ENCODE measurements around the gene FBXL14.
A peak's percentile ranks its signal among the peaks of the same experiment; 100 is the strongest.

Gene FBXL14, protein sequence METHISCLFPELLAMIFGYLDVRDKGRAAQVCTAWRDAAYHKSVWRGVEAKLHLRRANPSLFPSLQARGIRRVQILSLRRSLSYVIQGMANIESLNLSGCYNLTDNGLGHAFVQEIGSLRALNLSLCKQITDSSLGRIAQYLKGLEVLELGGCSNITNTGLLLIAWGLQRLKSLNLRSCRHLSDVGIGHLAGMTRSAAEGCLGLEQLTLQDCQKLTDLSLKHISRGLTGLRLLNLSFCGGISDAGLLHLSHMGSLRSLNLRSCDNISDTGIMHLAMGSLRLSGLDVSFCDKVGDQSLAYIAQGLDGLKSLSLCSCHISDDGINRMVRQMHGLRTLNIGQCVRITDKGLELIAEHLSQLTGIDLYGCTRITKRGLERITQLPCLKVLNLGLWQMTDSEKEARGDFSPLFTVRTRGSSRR

GRCh38 chr12:1594261-1595025 is at the start of gene FBXL14:
Gene FBXL14, minus strand, starts transcription at chr12:1594581. Its CDS starts 515 bp downstream, at chr12:1594066.
- peak; percentile 87 for DNase-seq

DNA sequence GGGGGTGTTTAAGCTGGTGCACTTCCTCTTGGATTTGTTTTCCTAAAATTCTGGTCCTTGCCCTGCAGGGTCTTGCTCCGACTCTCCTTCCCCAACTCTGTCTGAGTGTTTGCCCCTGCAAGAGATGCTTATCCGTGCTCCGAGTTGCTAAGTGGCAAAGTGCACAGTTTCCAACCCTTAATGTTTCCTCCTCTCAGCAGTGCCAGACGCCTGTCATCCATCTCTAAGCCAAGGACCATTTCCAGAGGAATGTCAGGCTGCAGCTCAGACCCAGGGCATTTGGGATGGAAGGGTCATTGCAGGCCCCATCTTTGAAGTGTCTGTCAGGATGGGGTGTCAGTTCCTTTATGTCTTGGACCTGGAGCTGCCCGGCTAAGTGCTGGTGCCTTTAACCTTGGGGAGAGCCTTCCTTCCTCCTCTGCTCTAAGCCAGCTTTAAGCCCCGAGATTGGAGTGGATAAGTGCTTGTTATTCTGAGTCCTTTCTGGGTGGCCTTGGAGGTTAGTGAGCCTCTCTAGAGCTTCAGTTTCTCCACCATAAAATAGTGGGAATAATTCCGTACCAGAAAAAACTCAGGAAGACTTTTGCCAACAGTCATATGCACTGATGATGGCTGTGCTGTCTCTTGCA is 49.6 kb upstream of the FBXL14 start:
- DNase-seq, result no peak

- no peak for DNase-seq
Measured at GRCh38 chr12:1643043-1643442, 48.7 kb upstream of the FBXL14 start.

DNA sequence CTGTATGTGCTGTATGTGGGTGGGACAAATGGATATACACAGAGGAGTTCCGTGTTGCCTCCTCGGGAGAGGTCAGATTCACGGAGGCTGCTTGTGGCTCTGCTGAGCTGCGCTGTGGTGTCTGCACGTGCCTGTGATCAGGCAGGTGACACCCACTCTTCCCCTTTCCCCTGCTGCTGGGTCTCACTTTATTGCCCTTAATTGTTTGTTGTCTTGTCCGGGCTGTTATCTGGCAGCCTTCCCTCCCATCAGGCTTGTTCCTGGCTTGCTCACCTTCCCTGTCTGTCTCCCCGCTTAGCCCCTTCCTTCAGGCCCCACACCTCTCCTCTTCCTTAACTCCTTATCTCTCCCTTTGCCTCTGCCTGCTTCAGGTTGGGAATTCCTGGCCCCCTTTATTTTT is 48.1 kb upstream of the FBXL14 start:
- DNase-seq, result no peak

DNA sequence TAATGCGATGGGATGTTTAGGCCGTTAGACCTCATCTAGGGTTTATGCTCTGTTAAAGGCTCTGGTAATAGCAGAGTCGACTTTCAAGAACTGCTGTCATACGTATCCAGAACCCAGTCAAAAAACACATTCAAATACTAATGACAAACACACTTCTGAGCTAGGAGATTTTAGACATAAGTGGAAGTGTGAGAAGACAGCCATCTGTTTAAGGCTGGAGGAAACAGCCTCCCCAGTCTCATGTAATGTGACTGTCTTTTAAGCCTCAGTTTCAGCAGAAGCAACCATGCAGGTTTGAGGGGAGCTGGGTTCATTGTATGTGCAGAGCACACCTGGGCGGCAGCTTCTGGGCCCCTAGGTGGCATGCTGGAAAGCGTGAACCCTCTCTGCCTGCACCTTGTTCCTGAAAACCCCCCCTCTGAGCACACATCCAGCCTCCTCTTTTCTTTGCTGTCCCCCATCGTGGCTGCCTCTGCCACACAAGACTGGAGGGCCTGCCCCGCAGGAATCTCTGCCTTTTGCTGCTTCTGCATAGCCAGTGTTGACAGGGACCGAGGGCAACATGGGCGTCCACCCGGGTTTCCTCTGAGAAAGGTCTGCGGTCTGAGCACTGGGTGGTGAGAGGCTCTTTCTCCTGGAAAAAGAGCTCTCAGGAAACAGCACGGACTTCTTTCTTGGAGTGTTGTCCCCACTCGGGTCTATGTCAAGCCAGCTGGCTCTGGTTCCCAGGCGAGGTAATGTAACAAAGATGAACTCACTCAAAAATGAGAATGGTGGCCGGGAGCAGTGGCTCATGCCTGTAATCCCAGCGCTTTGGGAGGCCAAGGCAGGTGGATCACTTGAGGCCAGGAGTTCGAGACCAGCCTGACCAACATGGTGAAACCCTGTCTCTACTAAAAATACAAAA is 46.2 kb upstream of the FBXL14 start:
- DNase-seq, result no peak

- no peak for DNase-seq
Measured at GRCh38 chr12:1639538-1639937, 45.2 kb upstream of the FBXL14 start.

- no peak for DNase-seq
Measured at GRCh38 chr12:1638203-1638602, 43.8 kb upstream of the FBXL14 start.

- no peak for DNase-seq
Measured at GRCh38 chr12:1635301-1636095, 41.1 kb upstream of the FBXL14 start.

GRCh38 chr12:1634590-1635191 is 40.3 kb upstream of the FBXL14 start:
- DNase-seq, result peak; percentile 70

GRCh38 chr12:1634149-1634548 is 39.8 kb upstream of the FBXL14 start:
- no peak for DNase-seq

DNA sequence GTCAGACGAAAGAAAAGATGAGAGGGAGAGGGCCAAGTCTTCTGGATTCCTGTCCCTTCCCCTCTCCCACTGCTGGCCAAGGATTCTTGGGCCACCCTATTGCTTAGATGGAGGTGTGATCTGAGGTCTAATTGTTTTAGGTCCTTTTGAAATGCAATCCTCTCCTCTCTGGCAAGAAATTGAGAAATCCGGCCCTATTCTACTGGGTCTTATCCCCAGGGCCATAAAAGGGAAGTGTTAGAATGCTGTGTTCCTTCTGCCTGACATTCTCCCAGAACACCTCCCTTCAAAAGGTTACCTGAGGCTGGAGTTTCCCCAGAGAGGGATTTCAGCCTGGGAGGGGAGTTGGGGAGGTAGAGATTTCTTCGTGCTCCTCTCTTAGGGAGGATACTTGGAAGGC is 39.1 kb upstream of the FBXL14 start:
- no peak for DNase-seq

DNA sequence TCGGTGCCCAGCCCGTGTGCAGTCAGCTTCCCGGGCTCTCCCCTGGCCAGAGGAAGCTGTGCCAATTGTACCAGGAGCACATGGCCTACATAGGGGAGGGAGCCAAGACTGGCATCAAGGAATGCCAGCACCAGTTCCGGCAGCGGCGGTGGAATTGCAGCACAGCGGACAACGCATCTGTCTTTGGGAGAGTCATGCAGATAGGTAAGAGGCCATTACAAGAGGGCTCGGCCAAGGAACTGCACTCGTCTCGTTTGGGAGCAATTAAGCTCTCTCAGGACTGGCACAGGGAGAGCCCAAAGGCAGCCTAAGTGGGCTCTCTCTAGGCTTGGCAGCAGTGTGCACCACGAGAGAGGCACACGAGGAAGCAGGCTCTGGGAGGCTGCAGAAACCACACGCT is 38.3 kb upstream of the FBXL14 start:
- no peak for DNase-seq

- peak; percentile 34 for DNase-seq
Measured at GRCh38 chr12:1630827-1631591, 36.6 kb upstream of the FBXL14 start.

GRCh38 chr12:1630133-1630826 is 35.9 kb upstream of the FBXL14 start:
- DNase-seq, result peak; percentile 39

DNA sequence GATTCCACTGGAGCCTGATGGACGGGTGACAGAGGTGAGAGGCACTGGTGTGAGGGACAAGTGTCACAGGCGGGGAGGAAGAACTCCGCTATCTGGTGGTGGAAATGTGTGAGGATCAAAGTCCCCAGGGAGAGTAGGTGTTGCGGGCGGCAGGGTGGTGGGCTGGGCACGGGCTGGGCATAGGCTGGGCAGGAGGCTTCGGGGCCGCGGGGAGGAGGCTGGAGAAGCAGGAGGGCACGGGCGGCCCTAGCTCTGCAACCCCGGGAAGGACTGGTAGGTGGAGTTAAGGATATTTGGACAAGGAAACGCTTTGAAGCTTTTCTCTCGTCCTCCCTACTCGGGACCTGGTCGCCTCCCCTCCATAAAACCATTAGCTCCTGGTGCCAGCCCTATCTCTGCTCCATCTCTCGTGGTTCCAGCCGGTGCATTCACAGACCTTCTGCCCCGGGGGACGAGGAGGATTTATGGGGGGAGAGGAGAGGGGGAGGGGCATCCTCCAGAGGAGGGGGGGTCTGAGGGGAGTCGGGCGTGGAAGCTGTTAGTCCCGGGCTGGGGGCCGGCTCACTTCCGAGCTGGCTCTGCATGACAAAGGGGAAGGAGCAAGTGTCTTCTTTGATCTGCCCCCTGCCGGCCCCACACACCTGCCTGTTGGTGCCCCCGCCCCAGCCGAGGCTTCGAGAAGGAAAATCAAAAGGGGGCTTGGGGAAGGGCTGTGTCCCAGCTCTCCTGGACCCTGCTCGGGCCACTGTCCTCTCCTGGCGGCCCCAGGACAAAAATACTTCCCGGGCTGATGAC is 35.2 kb upstream of the FBXL14 start:
- DNase-seq, result no peak

DNA sequence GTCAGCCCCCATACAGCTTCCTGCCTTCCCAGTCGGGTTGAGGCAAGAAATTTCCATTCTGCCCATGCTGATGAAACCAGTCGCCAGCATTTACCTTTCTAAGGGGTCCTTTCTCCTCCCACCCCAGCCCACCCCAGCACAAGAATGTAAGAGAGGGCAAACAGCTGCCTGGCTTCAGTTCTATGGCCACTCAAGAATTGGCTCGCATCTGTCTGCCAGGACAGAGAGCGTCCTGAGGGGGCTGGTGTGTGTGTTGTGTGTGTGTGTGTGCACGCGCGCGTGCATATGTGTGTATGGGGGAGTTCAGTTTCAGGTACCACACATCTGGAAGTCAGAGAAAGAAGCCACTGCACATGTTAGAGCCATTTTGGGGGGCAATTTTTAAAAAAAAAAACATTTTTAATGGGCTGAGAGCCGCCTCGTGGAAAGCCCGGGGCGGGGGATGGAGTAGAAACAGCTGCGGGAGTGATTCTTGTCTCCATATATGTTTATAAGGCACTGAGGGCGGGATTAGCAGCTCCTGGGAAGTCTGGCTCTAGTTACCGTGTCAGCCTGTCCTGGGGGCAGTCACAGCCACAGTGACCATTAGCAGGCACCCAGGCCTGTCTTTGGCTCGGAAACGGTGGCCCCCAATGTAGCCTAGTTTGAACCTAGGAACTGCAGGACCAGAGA is 34.4 kb upstream of the FBXL14 start, which contains the start of gene WNT5B:
Gene WNT5B, plus strand, starts transcription at position 566 of the 672 bp plus-strand sequence. CDS start 2,124 bp downstream, outside the sequence.
- no peak for DNase-seq

DNA sequence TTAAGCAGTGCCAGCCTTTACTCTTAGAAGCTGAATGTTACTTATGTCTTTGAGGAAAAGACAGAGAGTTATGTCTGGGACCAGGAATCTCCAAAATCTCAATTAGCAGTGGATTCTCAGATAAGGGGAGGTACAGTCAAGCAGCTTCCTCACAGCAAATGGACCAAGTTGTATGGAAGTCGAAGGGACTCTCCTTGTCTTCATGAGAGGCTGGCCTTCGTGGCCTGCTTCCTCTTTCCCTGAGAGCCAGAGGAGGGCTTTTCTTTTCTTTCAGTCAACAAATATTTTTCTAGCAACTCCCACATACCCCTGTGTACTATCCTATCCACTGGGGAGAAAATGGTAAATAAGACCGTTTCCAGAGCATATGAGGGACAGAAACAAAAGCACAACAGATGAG is 28.0 kb upstream of the FBXL14 start:
- no peak for DNase-seq

- DNase-seq, result no peak
Measured at GRCh38 chr12:1620092-1620491, 25.7 kb upstream of the FBXL14 start.

Measured in fibroblast of skin of right biceps (primary cell).